ENCODE measurements around the gene RAMP1. TPM values are rescaled to one million over a fixed set of nuclear protein-coding genes. Genes with fewer than 3 reads are reported as not detected.

Gene RAMP1
- total and polyA plus RNA-seq, 8 donors = 53.3 to 87.6 (median 61.7) TPM

DNA sequence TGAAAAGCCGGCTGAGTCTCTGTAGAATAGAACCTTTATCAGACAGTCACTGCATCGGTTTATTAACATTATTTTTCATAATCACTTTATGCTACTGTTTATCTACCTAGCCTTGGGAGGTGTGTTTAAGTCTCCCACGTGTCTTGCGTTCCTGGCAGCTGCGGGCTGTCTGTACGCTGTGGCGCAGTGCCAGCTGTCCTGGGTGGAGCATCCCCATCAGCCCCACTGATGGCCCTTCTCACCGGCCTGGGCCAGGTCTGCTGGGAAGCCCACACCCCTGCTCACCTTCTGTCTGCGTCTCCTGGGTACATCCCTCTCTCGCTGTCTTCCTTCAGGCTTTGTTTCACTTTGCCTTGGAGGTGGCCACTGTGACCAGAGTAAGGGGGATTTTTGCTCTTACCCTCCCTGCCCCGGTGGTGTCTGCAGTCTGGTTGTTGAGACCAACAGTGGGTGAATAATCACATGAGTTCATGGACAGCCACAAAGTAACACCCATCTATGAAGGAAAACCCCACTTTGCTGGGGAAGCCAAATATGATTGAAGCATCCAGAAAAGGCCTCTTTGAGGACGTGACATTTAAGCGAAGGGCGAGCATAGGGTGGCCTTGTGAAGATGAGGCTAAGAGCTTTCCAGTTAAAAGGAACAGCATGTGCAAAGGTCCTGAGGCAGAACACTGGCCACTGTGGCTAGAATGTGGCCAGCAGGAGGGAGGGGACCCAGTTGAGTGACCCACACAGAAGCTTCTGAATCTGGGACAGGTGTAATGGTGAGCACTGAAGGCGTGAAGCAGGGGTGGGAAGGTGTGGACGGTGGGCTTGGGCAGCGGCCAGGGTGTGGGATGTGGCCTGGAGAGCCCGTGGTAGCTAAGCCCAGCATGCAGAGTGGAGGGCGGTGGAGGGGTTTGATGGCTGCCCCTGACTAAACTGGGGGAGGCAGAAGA is 41.7 kb downstream of the RAMP1 start:
- TF ChIP-seq, protein P1, sequence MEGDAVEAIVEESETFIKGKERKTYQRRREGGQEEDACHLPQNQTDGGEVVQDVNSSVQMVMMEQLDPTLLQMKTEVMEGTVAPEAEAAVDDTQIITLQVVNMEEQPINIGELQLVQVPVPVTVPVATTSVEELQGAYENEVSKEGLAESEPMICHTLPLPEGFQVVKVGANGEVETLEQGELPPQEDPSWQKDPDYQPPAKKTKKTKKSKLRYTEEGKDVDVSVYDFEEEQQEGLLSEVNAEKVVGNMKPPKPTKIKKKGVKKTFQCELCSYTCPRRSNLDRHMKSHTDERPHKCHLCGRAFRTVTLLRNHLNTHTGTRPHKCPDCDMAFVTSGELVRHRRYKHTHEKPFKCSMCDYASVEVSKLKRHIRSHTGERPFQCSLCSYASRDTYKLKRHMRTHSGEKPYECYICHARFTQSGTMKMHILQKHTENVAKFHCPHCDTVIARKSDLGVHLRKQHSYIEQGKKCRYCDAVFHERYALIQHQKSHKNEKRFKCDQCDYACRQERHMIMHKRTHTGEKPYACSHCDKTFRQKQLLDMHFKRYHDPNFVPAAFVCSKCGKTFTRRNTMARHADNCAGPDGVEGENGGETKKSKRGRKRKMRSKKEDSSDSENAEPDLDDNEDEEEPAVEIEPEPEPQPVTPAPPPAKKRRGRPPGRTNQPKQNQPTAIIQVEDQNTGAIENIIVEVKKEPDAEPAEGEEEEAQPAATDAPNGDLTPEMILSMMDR (IDR thresholded peaks at IDR 0.05) = no peak
- ATAC-seq (no peak), DNase-seq (peak in 1 of 6 donors; percentile 54), FAIRE-seq (no peak)
- no peaks in the 10 kb centered on the region for H3K27me3 ChIP-seq
- intact Hi-C loops (cut with DNase I) = no loop called here
- H3K36me3 ChIP-seq = no peaks in the 10 kb centered on the region
- H3K27ac ChIP-seq = no peak overlapping the region
- 76% methylated on average over 19 of the region's 19 CpGs for WGBS, 2 donors
- no peaks in the 10 kb centered on the region for H3K9me3 ChIP-seq
- peaks cover 16 to 18% (median 17%) of the 10 kb centered on the region in 3 donors for H3K4me1 ChIP-seq
- no peak overlapping the region for H3K4me3 ChIP-seq

DNA sequence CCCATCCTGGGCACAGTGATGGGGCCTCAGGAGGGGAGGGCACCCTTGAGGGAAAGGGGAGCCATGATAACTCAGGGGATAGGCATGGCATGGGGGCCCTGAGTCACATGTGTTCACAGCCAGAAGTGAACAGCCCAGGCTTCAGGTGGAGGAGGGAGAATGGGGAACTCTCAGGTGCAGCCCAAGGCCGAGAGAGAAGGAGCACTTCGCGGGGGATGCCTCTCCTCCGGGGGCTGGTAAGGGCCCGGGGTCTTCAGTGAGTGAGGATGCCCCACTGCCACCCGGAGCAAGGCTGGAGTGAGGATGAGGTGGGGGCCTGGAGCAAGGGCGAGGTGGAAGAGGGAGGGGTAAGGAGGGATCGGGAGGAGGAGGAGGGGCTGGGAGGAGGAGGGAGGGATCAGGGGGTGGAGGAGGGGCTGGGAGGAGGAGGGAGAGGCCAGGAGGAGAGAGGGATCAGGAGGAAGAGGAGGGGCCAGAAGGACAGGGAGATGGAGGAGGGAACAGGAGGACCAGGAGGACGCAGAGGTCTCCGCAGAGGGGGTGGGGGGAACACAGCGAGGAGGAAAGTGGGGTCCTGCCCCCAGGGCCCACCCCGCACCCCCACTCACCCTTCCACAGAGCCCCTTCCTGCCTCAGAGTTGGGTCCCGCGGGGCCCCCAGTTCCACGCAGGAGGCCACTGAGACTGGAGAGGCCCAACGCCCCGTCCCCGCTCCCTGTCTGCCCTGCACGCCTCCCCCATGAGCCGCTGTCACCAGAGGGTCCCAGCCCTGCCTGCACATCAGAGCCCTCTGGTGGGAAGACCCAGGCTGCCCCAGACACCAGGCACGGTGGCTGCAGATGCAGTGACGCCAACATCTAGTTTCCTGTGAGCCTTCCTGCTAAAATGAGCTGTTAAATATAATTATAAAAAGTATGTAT is 42.8 kb downstream of the RAMP1 start:
- peak in 1 of 6 donors; percentile 49 for DNase-seq
- FAIRE-seq = no peak
- 85 to 90% methylated on average over 16 to 22 of the region's 22 CpGs for WGBS, 2 donors
- intact Hi-C loops (cut with DNase I) = no loop called here
- no peak overlapping the region for H3K4me3 ChIP-seq
- no peaks in the 10 kb centered on the region for H3K36me3 ChIP-seq
- TF ChIP-seq, protein P1 (IDR thresholded peaks at IDR 0.05) = no peak
- H3K9me3 ChIP-seq = no peaks in the 10 kb centered on the region
- ATAC-seq = no peak
- H3K27ac ChIP-seq = no peak overlapping the region
- no peaks in the 10 kb centered on the region for H3K27me3 ChIP-seq
- peaks cover 16 to 18% (median 17%) of the 10 kb centered on the region in 3 donors for H3K4me1 ChIP-seq

GRCh38 chr2:237904831-237905599 is 45.6 kb downstream of the RAMP1 start:
- ATAC-seq (peak; percentile 29 to 70 (median 43)), DNase-seq (peak in 1 of 6 donors; percentile 36), FAIRE-seq (peak; percentile 20)
- TF ChIP-seq, protein P1 (IDR thresholded peaks at IDR 0.05) = no peak
- Histone ChIP-seq H3K9me3 (no peaks in the 10 kb centered on the region), H3K27ac (peak overlapping the region in 1 of 4 donors; percentile 44), H3K4me1 (no peaks in the 10 kb centered on the region), H3K36me3 (no peaks in the 10 kb centered on the region), H3K4me3 (no peak overlapping the region), H3K27me3 (no peaks in the 10 kb centered on the region)
- intact Hi-C loops (cut with DNase I) = no loop called here
- 40% methylated on average over 15 of the region's 15 CpGs for whole genome bisulfite sequencing, 2 donors

DNA sequence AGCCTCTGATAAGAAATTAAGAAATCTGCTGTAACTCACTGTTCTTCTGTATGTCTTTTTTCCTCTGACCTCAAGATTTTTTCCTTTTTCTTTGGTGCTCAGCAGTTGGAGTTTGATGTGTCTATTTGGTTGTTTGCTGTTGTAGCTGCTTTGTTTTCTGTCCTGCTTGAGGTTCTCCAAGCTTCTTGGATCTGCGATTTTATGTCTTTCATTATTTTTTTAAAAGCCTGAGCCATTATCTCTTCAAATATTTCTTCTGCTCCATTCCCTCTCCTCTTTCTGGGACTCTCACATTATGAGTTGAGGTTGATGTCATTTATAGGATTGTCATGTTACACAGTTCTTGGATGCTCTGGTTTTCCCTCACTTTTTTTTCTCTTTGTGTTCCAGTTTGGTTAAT is 47.7 kb downstream of the RAMP1 start:
- intact Hi-C loops (cut with DNase I) = no loop called here
- TF ChIP-seq, protein P1 (IDR thresholded peaks at IDR 0.05) = no peak
- no peaks in the 10 kb centered on the region for H3K27me3 ChIP-seq
- H3K9me3 ChIP-seq = no peaks in the 10 kb centered on the region
- no peak overlapping the region for H3K27ac ChIP-seq
- WGBS, 2 donors = 96 to 100% methylated on average over 1 of the region's 1 CpG
- DNase-seq (no peak), ATAC-seq (no peak), FAIRE-seq (no peak)
- H3K4me3 ChIP-seq = no peak overlapping the region
- H3K36me3 ChIP-seq = no peaks in the 10 kb centered on the region
- no peaks in the 10 kb centered on the region for H3K4me1 ChIP-seq

Data from pancreas (tissue), 10 donors.